HG03575 (cell line): ENCODE results near the gene TNFRSF9.
"Not testable (repeated sequence)": the region's sequence is repeated elsewhere in the genome, so short reads cannot be mapped to it uniquely, and the experiment has no call there.

Experiments
- ATAC-seq: cut with Tn5 transposase; IDR thresholded peaks from one replicate; pipeline ENCODE4 v1.9.1; 2021; ENCODE audit not compliant: unreplicated experiment, insufficient number of reproducible peaks, low FRiP score; ENCODE audit errors: extremely low read depth

TNFRSF9 gene

DNA sequence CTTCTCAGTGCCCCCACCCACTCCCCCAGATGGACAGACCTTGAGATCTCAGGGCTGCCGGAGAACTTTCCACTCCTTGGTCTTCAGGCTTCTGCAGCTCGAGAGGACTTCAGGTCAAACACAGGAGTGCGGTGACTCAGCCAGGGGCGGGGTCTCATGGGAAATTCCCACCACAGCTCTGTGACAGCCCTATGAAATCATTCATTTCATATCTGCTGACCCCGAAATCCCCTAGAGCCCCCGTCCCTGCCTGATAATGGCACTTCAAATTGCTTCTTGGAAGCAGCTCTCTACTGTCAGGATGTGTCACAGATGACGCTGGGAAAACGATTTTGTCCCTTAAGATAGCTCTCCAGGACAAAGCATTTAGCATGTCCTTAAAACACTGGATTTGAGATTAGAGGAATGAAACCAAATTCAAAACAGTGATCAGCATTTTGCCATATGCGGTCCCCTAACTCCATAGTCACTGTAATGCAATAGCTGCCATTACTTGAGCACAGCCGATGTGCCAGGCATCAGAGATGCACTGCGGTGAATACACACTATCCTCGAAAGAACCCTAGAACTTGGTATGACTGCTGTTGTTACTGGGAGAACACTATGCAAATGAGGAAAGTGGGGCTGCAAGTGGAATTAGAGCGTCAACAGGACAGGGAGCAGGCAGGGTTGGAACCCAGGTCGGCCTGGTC is at the start of gene TNFRSF9:
Gene TNFRSF9, minus strand, starts transcription at position 95 of the 692 bp plus-strand sequence. CDS start 845 bp downstream, outside the sequence.
- no peak for ATAC-seq

DNA sequence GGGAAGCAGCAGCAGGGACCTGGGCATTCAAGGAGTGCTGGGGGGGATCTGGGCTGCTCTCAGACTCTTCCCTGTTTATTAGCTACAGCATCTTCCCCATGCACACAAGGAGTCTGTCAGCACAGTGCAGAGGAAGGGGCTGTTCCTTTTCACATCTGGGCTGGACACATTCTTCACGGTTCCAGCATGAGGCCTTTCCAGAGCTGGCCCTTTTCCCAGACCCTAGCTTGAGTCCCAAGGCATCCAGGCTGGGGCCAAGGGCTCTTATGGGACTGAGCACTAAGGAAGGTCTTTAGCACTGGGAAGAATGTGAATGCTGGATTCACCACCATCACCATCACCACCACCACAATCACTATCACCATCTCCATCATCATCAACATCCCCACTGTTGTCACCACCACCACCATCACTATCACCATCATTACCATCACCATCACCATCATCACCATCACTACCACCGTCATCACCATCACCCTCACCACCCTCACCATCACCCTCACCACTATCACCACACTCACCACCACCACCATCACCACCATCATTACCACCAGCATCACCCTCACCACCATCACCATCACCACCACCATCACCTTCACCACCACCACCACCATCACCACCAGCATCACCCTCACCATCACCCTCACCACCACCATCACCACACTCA is 49.3 kb upstream of the TNFRSF9 start:
- ATAC-seq = no peak

DNA sequence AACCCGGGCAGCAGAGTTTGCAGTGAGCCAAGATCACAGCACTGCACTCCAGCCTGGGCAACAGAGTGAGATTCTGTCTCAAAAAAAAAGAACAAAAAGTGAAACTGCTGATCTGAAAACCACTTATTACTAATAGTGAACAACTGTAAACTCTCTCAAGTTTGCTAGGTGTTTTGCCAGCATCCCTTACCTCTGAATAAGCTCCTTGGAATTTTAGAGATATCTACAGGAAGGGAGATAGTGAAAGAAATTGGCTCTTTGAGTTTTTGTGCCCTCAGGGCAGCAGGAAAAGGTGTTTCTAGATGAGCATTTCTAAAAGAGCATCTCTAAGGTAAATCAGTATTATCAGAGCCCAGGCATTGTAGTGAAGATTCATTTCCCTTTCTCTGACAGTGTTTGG is 47.9 kb upstream of the TNFRSF9 start:
- ATAC-seq = no peak

DNA sequence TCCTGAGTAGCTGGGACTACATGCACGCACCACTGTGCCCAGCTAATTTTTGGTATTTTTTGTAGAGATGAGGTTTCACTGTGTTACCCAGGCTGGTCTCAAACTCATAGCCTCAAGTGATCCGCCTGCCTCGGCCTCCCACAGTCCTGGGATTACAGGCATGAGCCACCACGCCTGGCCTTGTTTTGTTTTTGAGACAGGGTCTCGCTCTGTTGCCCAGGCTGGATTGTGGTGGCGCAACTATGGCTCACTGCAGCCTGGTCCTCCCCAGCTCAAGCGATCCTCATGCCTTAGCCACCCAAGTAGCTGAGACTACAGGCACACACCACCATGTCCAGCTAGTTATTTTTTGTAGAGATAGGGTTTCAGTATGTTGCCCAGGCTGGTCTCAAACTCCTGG is 46.9 kb upstream of the TNFRSF9 start:
- no peak for ATAC-seq

DNA sequence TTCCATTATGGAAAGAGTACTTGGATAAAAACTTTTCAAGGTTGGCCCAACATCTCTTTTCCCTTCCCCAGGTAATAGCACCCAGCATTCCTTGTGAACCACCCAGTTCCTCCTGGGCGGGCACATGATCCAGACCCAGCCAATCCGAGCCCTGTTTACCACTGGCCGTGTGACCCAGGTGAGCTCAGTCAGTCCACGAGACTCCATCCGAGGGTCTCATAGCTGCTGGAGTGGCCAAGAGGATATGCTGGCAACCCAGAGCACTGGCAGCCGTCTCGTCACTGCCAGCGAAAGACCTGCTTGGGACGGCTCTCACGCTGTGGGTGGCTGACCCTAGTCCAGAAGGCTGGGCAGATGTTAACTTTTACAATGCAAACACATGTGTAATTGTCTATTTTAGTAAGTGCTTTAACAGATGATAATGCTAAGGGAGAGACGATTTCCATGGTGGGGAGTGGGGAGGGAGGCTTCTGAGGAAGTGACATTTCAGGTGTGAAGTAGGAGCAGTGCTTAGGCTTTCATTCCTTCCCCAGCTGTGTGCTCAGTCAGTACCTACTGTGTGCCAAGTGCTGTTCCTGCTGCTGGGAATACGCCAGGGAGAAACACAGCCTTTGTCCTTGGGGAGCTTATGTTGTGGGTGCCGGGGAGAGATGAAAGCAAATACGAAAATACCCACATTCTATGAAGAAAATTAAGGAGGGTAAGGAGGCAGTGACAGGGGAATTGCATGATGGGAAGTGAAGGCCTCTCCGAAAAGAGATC is 45.4 kb upstream of the TNFRSF9 start:
- ATAC-seq = no peak

DNA sequence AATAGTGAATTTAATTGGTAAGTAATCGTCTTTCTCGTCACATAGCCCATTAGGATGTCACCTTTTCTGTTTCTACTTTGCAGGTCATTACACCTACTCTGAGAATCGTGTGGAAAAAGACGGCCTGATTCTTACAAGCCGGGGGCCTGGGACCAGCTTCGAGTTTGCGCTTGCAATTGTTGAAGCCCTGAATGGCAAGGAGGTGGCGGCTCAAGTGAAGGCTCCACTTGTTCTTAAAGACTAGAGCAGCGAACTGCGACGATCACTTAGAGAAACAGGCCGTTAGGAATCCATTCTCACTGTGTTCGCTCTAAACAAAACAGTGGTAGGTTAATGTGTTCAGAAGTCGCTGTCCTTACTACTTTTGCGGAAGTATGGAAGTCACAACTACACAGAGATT is 44.2 kb upstream of the TNFRSF9 start:
- no peak for ATAC-seq

DNA sequence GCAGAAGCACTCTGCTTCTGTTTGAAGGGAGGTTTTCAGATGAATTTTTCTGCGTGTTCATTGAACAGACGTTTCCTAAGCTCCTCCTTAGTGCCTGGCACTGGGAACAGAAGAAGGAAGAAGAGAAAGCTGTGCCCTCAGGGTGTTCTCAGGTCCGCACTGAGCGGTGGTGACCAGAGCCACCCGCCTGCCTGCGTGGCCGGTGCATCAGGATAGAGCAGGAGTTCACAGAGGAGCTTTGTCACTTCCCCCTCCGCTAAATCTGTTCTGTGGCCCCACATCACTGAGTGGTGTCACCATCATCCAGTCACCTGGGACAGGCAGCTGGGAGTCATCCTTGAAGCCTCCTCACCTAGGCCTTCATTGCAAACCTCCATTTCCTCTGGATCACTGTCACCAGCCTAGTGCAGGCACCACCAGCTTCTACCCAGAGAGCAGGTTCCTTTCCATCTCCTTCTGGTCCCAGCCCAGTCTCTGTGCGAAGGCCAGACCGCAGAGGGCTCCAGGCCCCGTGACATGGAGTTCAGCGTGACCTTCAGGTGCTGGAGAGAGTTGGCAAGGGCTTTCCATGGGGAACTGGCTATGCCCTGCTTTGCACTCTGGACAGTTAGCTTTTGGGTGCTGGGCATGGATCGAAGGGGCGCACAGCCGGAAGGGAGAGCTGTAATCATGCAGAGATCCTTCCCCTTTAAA is 42.6 kb upstream of the TNFRSF9 start:
- ATAC-seq = no peak

DNA sequence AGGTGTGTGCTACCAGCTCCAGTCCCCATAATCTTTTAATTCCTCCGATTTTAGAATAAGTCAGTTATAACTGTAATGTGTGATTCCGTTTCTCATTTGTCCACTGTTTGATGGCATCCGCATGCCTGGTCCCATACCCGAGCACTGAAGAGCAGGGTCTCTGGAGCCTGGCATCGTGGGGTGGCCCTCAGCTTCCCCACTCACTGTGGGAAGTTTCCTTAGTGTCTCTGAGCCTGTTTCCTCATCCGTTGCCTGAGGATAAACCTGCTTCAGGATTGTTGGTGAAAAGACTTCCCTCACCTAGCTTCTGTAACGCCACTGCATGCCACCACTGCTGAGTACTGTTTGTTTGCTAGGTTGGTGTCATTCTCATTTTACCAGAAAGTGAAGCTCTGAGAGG is 40.3 kb upstream of the TNFRSF9 start:
- no peak for ATAC-seq

DNA sequence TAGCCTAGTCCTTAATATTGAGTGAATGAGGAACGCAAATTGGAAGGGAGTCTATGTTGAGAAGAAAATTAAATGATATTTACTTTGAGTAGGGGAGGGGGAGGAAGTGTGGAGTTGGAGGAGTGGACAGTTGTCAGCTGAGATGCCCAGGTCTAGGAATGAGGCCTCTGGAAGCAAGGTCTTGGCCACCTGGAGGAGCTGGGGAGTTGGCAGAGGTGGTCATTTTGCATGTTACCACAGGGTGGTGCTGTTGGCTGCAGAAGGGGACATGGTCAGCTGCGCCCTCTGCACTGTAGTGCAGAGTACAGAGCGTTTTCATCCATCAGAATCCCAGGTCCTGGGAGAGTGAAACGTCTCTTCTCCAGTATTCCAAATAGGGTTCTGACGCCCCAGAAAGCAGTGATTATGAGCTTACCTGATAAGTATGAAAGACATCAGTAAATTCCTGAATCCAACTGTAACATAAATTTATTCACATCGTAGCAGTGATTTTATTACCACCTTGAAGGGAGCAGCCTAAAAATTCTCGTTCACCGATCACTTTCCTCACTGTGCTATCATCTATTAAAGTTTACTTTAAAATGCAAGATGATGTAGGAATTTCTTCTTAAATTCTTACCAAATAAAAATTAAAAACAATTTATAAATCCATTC is 34.7 kb upstream of the TNFRSF9 start:
- no peak for ATAC-seq

DNA sequence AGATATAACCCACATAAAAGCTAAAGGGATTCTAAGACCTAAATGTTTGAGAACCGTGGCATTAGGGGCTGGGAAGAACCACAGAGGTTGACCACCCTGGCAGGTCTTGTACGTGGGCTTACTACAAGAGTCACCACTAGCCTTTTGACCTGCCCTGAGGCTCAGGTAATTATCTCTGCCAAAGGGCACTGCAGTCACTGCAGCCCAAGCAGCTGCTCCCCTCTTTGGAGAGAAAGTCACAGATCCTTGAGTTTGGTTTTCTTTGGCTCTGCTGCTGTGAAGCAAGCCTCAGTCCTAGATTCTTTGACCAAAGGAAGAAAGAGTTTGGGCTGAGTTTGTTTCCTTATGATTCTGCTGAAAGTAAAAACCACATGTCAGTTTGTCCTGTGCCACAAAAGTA is 32.4 kb upstream of the TNFRSF9 start:
- ATAC-seq = no peak

DNA sequence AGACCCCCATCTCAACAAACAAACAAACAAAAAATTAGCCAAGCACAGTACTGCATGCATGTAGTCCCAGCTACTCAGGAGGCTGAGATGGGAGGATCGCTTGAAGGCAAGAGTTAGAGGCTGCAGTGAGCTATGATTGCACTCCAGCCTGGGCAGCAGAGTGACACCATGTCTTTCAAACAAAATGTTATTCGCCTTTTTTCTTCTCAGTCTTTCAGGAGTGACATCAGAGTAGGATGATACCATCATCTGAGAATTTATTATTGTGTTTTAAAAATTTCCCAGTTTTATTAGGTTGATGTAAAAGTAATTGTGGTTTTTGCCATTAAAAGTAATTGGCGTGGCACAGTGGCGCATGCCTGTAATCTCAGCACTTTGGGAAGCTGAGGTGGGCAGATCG is 31.6 kb upstream of the TNFRSF9 start:
- ATAC-seq = no peak

DNA sequence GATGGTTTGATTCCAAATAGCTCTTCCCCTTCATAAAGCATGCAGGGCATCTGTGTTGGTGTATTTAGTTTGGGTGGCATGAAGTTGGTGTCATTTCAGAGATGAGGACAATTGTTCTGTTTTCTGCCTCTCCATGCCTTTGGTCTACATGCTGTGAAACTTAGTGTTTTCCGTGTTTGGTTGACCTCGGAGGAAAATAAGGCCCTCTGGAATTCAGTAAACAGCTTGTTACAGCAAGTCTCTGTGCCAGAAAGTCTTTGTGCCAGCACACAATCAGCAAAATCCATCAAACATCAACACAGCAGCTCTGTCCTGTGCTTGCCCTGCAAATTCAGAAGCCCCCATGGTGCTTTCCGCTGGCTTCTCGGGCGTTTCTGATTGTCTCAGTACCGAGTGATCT is 30.4 kb upstream of the TNFRSF9 start:
- ATAC-seq = no peak

DNA sequence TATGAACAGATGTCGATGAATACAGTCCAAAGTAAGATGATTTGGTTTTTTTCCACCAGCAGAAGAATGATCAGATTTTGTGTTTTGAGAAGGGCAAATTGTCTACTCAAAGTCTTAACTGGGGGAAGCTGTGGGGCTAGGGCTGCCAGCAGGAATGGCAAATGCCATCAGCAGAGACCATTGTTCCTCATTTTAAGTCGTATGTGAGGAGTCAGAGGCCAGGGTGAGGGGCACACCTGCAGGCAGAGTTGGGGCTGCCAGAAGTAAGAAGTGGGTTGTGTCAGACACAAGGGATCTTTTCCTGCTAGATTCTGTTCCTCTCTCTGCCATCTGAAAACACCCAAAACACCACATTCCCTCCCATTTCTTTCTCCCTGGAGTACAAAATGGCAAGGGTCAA is 29.6 kb upstream of the TNFRSF9 start:
- ATAC-seq = no peak

DNA sequence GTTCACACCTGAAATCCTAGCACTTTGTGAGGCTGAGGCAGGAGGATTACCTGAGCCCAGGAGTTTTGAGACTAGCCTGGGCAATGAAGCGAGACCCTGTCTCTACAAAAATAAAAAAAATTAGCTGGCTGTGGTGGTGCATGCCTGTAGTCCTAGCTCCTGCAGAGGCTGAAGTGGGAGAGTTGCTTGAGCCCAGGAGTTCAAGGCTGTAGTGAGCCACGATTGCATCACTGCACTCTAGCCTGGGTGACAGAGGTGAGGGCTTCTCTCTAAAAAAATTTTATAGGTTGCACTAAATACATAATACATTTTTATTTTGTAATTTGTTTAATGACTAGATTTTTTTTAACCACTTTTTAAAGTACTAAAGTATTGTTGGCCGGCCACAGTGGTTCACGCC is 27.0 kb upstream of the TNFRSF9 start:
- ATAC-seq = no peak

DNA sequence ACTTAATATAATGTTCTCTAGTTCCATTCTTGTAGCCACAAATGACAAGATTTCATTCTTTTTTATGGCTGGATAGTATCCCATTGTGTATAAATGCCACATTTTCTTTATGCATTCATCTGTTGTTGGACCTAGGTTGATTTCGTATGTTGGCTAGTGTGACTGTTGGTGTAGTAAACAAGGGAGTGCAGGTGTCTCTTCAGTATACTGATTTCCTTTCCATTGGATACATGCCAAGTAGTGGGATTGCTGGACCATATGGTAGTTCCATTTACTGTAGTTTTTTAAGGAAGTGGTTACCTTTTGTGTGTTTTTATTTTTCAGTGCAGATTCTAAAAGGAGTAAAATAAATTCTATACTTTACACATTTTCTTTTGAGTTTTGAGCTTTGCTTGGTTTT is 26.6 kb upstream of the TNFRSF9 start:
- ATAC-seq = no peak

DNA sequence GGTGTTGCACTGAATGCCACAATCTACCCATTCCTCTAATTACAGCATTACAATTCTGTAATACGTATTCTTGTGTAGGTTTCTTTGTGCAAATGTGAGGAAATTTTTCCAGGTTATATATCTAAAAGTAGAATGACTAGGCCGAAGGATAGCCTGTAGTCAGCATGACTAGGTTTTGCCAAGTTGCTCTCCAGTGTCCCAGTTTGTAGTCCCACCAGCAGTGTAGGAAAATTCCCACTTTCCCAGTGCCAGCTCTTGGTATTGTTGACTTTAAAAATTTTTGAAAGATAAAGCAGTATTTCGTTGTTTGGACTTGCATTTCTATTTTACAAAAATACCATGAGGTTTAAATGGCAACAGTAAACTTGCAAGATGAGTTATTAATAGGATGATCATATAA is 23.8 kb upstream of the TNFRSF9 start:
- ATAC-seq = no peak

DNA sequence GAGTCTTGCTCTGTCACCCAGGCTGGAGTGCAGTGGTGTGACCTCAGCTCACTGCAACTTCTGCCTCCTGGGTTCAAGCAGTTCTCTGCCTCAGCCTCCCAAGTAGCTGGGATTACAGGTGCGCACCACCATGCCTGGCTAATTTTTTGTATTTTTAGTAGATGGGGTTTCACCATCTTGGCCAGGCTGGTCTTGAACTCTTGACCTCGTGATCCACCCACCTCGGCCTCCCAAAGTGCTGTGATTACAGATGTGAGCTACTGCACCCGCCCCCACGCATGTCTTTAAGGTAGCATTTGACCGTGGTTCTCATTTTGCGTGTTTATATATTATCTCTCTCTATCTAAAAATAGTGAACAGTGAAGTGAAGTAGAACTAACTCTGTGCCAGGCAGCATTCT is 23.2 kb upstream of the TNFRSF9 start:
- not testable (repeated sequence) for ATAC-seq

DNA sequence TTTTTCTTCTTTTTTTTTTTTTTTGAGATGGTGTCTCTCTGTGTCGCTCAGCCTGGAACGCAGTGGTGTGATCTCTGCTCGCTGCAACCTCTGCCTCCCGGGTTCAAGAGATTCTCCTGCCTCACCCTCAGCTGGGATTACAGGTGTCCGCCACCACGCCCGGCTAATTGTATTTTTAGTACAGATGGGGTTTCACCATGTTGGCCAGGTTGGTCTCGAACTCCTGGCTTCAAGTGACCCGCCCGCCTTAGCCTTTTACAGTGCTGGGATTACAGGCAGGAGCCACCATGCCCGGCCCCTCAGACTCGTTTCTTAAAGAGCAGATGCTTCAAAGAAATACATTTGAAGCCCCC is 22.7 kb upstream of the TNFRSF9 start:
- not testable (repeated sequence) for ATAC-seq

DNA sequence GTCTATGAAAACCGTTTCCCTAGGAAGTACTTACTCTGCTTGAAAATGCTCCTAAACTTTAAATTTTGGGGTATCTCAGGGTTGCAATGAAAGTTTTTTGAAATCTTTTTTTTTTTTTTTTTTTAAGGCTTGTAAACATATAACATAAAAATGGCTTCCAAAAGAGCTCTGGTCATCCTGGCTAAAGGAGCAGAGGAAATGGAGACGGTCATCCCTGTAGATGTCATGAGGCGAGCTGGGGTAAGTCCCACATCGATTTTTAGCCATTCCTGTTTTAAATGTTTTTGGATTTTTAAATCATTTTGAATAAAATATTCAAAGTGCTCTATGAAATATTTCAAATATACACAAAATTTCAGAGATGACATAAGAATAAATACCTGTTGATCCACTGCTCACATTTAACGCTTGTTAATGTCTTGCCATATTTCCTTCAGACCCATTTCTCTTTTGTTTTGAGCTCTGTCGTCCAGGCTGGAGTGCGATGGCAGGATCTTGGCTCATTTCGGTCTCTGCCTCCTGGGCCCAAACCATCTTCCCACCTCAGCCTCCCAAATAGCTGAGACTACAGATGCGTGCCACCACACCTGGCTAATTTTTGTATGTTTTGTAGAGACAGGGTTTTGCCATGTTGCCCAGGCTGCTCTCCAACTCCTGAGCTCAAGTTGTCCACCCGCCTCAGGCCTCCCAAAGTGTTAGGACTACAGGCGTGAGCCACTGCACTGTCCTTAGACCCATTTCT is 22.2 kb upstream of the TNFRSF9 start:
- no peak for ATAC-seq
